Nucleus accumbens (tissue), 56 donors: Measurements from ENCODE around the gene IL1RAPL1.
"Not testable (repeated sequence)": the region's sequence is repeated elsewhere in the genome, so short reads cannot be mapped to it uniquely, and the experiment has no call there.

ENCODE experiments used
- DNase-seq, 56 donors: peaks; one replicate each; lab custom pipeline; 2025; lab: John Stamatoyannopoulos, UW

IL1RAPL1 gene

GRCh38 chrX:29359276-29359675 lies 772.0 kb downstream of the IL1RAPL1 start:
- no peak for DNase-seq

- DNase-seq = not testable (repeated sequence)
Measured at GRCh38 chrX:29374765-29375164, 787.5 kb downstream of the IL1RAPL1 start.

GRCh38 chrX:29376584-29376983 lies 789.3 kb downstream of the IL1RAPL1 start:
- no peak for DNase-seq

- DNase-seq = no peak
Measured at GRCh38 chrX:29382811-29383210, 795.6 kb downstream of the IL1RAPL1 start.

- no peak for DNase-seq
Measured at GRCh38 chrX:29388509-29388908, 801.3 kb downstream of the IL1RAPL1 start.

- no peak for DNase-seq
Measured at GRCh38 chrX:29397506-29397905, 810.3 kb downstream of the IL1RAPL1 start.

- DNase-seq = no peak
Measured at GRCh38 chrX:29407357-29407756, 820.1 kb downstream of the IL1RAPL1 start.

- DNase-seq = no peak
Measured at GRCh38 chrX:29419774-29420553, 832.7 kb downstream of the IL1RAPL1 start.

- no peak for DNase-seq
Measured at GRCh38 chrX:29422034-29422433, 834.8 kb downstream of the IL1RAPL1 start.

GRCh38 chrX:29431895-29432294 lies 844.6 kb downstream of the IL1RAPL1 start:
- DNase-seq = no peak

- DNase-seq = no peak
Measured at GRCh38 chrX:29432534-29432933, 845.3 kb downstream of the IL1RAPL1 start.

GRCh38 chrX:29434939-29435338 lies 847.7 kb downstream of the IL1RAPL1 start:
- no peak for DNase-seq

GRCh38 chrX:29435396-29435795 lies 848.1 kb downstream of the IL1RAPL1 start:
- DNase-seq = no peak

- DNase-seq = no peak
Measured at GRCh38 chrX:29447867-29448266, 860.6 kb downstream of the IL1RAPL1 start.

GRCh38 chrX:29453333-29453732 lies 866.1 kb downstream of the IL1RAPL1 start:
- no peak for DNase-seq

GRCh38 chrX:29455702-29456101 lies 868.5 kb downstream of the IL1RAPL1 start:
- DNase-seq = no peak

GRCh38 chrX:29461039-29461438 lies 873.8 kb downstream of the IL1RAPL1 start:
- DNase-seq = no peak

GRCh38 chrX:29466456-29466855 lies 879.2 kb downstream of the IL1RAPL1 start:
- no peak for DNase-seq

GRCh38 chrX:29468911-29469494 lies 881.8 kb downstream of the IL1RAPL1 start:
- no peak for DNase-seq

- no peak for DNase-seq
Measured at GRCh38 chrX:29470030-29470429, 882.8 kb downstream of the IL1RAPL1 start.

GRCh38 chrX:29471829-29472228 lies 884.6 kb downstream of the IL1RAPL1 start:
- no peak for DNase-seq

- no peak for DNase-seq
Measured at GRCh38 chrX:29477878-29478277, 890.6 kb downstream of the IL1RAPL1 start.
